Measurements from ENCODE around the gene REM2.
A peak's percentile ranks its signal among the peaks of the same experiment; 100 is the strongest.

DNA sequence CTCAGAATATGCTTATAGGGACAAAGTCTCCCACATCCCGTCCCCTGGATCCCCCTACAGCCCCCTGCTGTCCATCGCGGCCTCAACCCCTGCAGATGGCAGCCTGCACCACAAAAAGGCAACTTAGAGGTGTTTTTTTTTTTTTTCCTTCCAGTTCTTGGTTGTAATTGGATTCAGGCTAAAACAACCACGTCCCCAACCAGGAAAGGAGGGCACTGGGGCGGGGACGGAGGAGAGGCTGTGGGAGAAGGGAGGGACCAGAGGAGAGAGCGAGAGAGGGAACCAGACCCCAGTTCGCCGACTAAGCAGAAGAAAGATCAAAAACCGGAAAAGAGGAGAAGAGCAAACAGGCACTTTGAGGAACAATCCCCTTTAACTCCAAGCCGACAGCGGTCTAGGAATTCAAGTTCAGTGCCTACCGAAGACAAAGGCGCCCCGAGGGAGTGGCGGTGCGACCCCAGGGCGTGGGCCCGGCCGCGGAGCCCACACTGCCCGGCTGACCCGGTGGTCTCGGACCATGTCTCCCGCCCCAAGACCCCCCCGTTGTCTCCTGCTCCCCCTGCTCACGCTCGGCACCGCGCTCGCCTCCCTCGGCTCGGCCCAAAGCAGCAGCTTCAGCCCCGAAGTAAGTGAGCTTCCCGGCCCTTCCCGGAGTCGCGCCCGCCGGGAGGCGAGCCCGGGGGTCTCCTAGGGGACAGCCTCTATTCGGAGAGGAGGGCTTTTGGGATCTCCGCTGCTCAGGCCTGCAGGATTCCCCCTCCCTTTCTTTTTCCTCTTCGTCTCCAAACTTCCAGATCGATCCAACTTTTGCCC, 46.5 kb upstream of the REM2 start, which contains the start of gene MMP14:
- TF ChIP-seq, protein P1, sequence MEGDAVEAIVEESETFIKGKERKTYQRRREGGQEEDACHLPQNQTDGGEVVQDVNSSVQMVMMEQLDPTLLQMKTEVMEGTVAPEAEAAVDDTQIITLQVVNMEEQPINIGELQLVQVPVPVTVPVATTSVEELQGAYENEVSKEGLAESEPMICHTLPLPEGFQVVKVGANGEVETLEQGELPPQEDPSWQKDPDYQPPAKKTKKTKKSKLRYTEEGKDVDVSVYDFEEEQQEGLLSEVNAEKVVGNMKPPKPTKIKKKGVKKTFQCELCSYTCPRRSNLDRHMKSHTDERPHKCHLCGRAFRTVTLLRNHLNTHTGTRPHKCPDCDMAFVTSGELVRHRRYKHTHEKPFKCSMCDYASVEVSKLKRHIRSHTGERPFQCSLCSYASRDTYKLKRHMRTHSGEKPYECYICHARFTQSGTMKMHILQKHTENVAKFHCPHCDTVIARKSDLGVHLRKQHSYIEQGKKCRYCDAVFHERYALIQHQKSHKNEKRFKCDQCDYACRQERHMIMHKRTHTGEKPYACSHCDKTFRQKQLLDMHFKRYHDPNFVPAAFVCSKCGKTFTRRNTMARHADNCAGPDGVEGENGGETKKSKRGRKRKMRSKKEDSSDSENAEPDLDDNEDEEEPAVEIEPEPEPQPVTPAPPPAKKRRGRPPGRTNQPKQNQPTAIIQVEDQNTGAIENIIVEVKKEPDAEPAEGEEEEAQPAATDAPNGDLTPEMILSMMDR (IDR thresholded peaks at IDR 0.05 in 8 of 11, conservative IDR thresholded peaks at IDR 0.05 in 3 of 11): peak in 9 of 11 experiments; percentile 3 to 45 (median 28)
- peak in 1 of 3 donors; percentile 32 for TF ChIP-seq POLR2A (IDR thresholded peaks at IDR 0.05)
